H1 (cell line): Measurements from ENCODE around the gene CHST8. TPM values are rescaled to one million over a fixed set of nuclear protein-coding genes. Genes with fewer than 3 reads are reported as not detected.

ENCODE experiments used
- CTCF ChIA-PET: fragments of 300-600 bp; sonication (Branson Sonifier 250); formaldehyde crosslinking; loops from one replicate; lab custom pipeline; 2021; ENCODE audit not compliant: partially characterized antibody; lab: Charles Lee
- POLR2A ChIA-PET: fragments of 300-600 bp; sonication (Branson Sonifier 250); formaldehyde crosslinking; loops from one replicate; lab custom pipeline; 2021; ENCODE audit warnings: inconsistent platforms; ENCODE audit not compliant: partially characterized antibody; lab: Charles Lee
- DNase-seq, 2 experiments: peaks; one replicate each; pipeline versions ENCODE4 v3.0.0 to v3.0.0-alpha.2; 2010 to 2022; ENCODE audit warnings: low spot score in 2 of 2, low read depth in 1 of 2, mixed read lengths in 1 of 2
- FAIRE-seq: peaks from 2 replicates; lab custom pipeline; 2011; peaks lifted over from hg19 to GRCh38; lab: Jason Lieb, UNC
- H2AFZ ChIP-seq: 2 replicates; pipeline ENCODE4 v1.8.1; 2012; ENCODE audit warnings: low read length, inconsistent platforms
- H2AK5ac ChIP-seq: 2 replicates; pipeline ENCODE4 v1.6.1; 2013; ENCODE audit warnings: low read depth, low read length
- H2BK120ac ChIP-seq: replicated peaks from 2 replicates; pipeline ENCODE3; 2013; ENCODE audit warnings: low read depth, low read length, inconsistent platforms
- H2BK12ac ChIP-seq: 2 replicates; pipeline ENCODE4 v1.6.1; 2013; ENCODE audit warnings: low read depth, low read length
- H2BK15ac ChIP-seq: 2 replicates; pipeline ENCODE4 v1.6.1; 2013; ENCODE audit warnings: low read length
- H2BK20ac ChIP-seq: 2 replicates; pipeline ENCODE4 v1.6.1; 2013; ENCODE audit warnings: low read length
- H2BK5ac ChIP-seq: 2 replicates; pipeline ENCODE4 v1.6.1; 2013; ENCODE audit warnings: low read depth, low read length
- H3K14ac ChIP-seq: 2 replicates; pipeline ENCODE4 v1.6.1; 2013; ENCODE audit warnings: inconsistent platforms; ENCODE audit not compliant: insufficient read length
- H3K18ac ChIP-seq: 2 replicates; pipeline ENCODE4 v1.6.1; 2013; ENCODE audit warnings: low read length; ENCODE audit errors: extremely low read depth
- H3K23ac ChIP-seq: 2 replicates; pipeline ENCODE4 v1.6.1; 2013; ENCODE audit warnings: inconsistent platforms; ENCODE audit not compliant: insufficient read length
- H3K23me2 ChIP-seq: 2 replicates; pipeline ENCODE4 v1.6.1; 2013; ENCODE audit warnings: low read depth, low read length
- H3K27ac ChIP-seq: 2 replicates; pipeline ENCODE4 v1.6.1; 2011; ENCODE audit warnings: low read depth, low read length, inconsistent platforms
- H3K27me3 ChIP-seq, 4 experiments: replicated peaks in 1 of 4; 1 replicate in 1 of 4; 2 replicates in 3 of 4; pipeline versions ENCODE4 v1.6.1 to v1.8.1; 2011 to 2013; ENCODE audit warnings: low read length in 3 of 4, mild to moderate bottlenecking in 3 of 4, inconsistent platforms in 2 of 4, mixed read lengths in 2 of 4, moderate library complexity in 1 of 4; ENCODE audit not compliant: control insufficient read depth in 3 of 4, insufficient read depth in 3 of 4; ENCODE audit errors: extremely low read depth in 1 of 4
- H3K36me3 ChIP-seq, 4 experiments: 2 replicates each; pipeline versions ENCODE4 v1.6.1 to v1.8.1; 2011 to 2013; ENCODE audit warnings: mild to moderate bottlenecking in 4 of 4, low read length in 3 of 4, moderate library complexity in 2 of 4, control low read depth in 1 of 4, inconsistent platforms in 1 of 4; ENCODE audit not compliant: insufficient read depth in 4 of 4, control insufficient read depth in 2 of 4
- H3K4ac ChIP-seq: replicated peaks from 2 replicates; pipeline ENCODE3; 2013; ENCODE audit warnings: low read length, low read depth, mixed read lengths, inconsistent platforms; ENCODE audit not compliant: insufficient read length
- H3K4me1 ChIP-seq, 4 experiments: replicated peaks in 1 of 4; 1 replicate in 1 of 4; 2 replicates in 3 of 4; pipeline versions ENCODE4 v1.6.1 to v1.8.1; 2011 to 2013; ENCODE audit warnings: low read length in 3 of 4, inconsistent platforms in 2 of 4, mixed read lengths in 1 of 4; ENCODE audit not compliant: insufficient read depth in 4 of 4, control insufficient read depth in 3 of 4
- H3K4me2 ChIP-seq, 2 experiments: 2 replicates each; pipeline versions ENCODE4 v1.6.1 to v1.8.1; 2011 to 2013; ENCODE audit warnings: low read depth in 2 of 2, low read length in 2 of 2, control low read depth in 1 of 2, inconsistent platforms in 1 of 2, mild to moderate bottlenecking in 1 of 2; ENCODE audit not compliant: insufficient read depth in 1 of 2
- H3K4me3 ChIP-seq, 4 experiments: fragments of 200-600, 300-600 bp in 1 of 4; sonication (generic), shearing (Covaris generic), sonication (Bioruptor Twin) in 1 of 4; 2 replicates each; pipeline versions ENCODE4 v1.5.1 to v1.8.1; 2011 to 2016; ENCODE audit warnings: low read length in 4 of 4, low read depth in 3 of 4, control low read depth in 2 of 4, inconsistent platforms in 2 of 4, mild to moderate bottlenecking in 2 of 4, mixed read lengths in 1 of 4, moderate library complexity in 1 of 4; ENCODE audit not compliant: insufficient read depth in 2 of 4; ENCODE audit errors: extremely low read depth in 1 of 4
- H3K56ac ChIP-seq: replicated peaks from 2 replicates; pipeline ENCODE3; 2013; ENCODE audit warnings: low read depth, mild to moderate bottlenecking, mixed read lengths, low read length, inconsistent platforms; ENCODE audit not compliant: insufficient read length
- H3K79me1 ChIP-seq: 2 replicates; pipeline ENCODE4 v1.6.1; 2013; ENCODE audit warnings: low read depth, low read length, control low read depth
- H3K79me2 ChIP-seq, 2 experiments: 2 replicates each; pipeline versions ENCODE4 v1.6.1 to v1.8.1; 2012 to 2013; ENCODE audit warnings: low read length in 2 of 2, mild to moderate bottlenecking in 2 of 2, inconsistent platforms in 1 of 2; ENCODE audit not compliant: insufficient read depth in 2 of 2, control insufficient read depth in 1 of 2
- H3K9ac ChIP-seq, 4 experiments: replicated peaks in 1 of 4; 1 replicate in 1 of 4; 2 replicates in 3 of 4; pipeline versions ENCODE4 v1.6.1 to v1.8.1; 2011 to 2013; ENCODE audit warnings: low read depth in 3 of 4, low read length in 3 of 4, control low read depth in 2 of 4, mild to moderate bottlenecking in 2 of 4, moderate library complexity in 2 of 4, inconsistent platforms in 1 of 4; ENCODE audit errors: extremely low read depth in 1 of 4
- H3K9me3 ChIP-seq, 2 experiments: 2 replicates each; pipeline versions ENCODE4 v1.6.1 to v1.8.1; 2012 to 2013; ENCODE audit warnings: mild to moderate bottlenecking in 2 of 2, moderate library complexity in 2 of 2, control low read depth in 1 of 2, inconsistent platforms in 1 of 2, low read depth in 1 of 2, low read length in 1 of 2, mixed read lengths in 1 of 2; ENCODE audit not compliant: insufficient read depth in 2 of 2
- H4K20me1 ChIP-seq, 2 experiments: replicated peaks in 1 of 2; 2 replicates each; pipeline versions ENCODE3 to v1.8.1; 2011 to 2013; ENCODE audit warnings: inconsistent platforms in 2 of 2, low read length in 2 of 2, mild to moderate bottlenecking in 1 of 2; ENCODE audit not compliant: insufficient read depth in 2 of 2, control insufficient read depth in 1 of 2
- H4K5ac ChIP-seq: 2 replicates; pipeline ENCODE4 v1.6.1; 2013; ENCODE audit warnings: low read length, low read depth, mixed read lengths, inconsistent platforms; ENCODE audit not compliant: insufficient read length
- H4K8ac ChIP-seq: 2 replicates; pipeline ENCODE4 v1.8.0; 2013; ENCODE audit warnings: mild to moderate bottlenecking, moderate library complexity, low read length, inconsistent platforms; ENCODE audit not compliant: insufficient read depth; ENCODE audit errors: extremely low read depth
- H4K91ac ChIP-seq: replicated peaks from 2 replicates; pipeline ENCODE3; 2013; ENCODE audit warnings: low read length, mixed read lengths, inconsistent platforms; ENCODE audit not compliant: insufficient read length
- ASH2L ChIP-seq: fragments of 200-600, 300-600 bp; sonication (generic); IDR thresholded peaks from one replicate; pipeline ENCODE4 v1.7.1; 2017; ENCODE audit warnings: low read length
- CBX8 ChIP-seq: fragments of 300-800, 300-1000 bp; sonication (generic); IDR thresholded peaks from 2 replicates; pipeline ENCODE4 v1.7.1; 2016; ENCODE audit warnings: low read depth, low read length, borderline replicate concordance
- CHD1 ChIP-seq: IDR thresholded peaks from 2 replicates; pipeline ENCODE4 v1.6.1; 2012; ENCODE audit warnings: low read depth, low read length, improper control_type of control experiment
- CHD2 ChIP-seq: IDR thresholded peaks from 2 replicates; pipeline ENCODE4 v1.6.1; 2012; ENCODE audit warnings: low read length, improper control_type of control experiment
- JUND ChIP-seq: IDR thresholded peaks from 2 replicates; pipeline ENCODE4 v1.6.1; 2011; ENCODE audit warnings: mild to moderate bottlenecking, improper control_type of control experiment, low read length
- KDM5A ChIP-seq: fragments of 200-600 bp; IDR thresholded peaks from 2 replicates; pipeline ENCODE4 v1.7.1; 2012; ENCODE audit warnings: mild to moderate bottlenecking, low read length, inconsistent platforms, mixed read lengths
- SIX5 ChIP-seq: IDR thresholded peaks from 2 replicates; pipeline ENCODE4 v1.6.1; 2011; ENCODE audit warnings: mild to moderate bottlenecking, low read depth, low read length
- SUZ12 ChIP-seq: fragments of 200-600 bp; sonication (generic); IDR thresholded peaks from 2 replicates; pipeline ENCODE4 v1.6.1; 2012; ENCODE audit warnings: mild to moderate bottlenecking, inconsistent platforms, low read length, moderate library complexity, mixed read lengths
- TCF12 ChIP-seq: IDR thresholded peaks from 2 replicates; pipeline ENCODE4 v1.6.1; 2011; ENCODE audit warnings: low read depth, mild to moderate bottlenecking, low read length
- WGBS, 2 experiments: shearing (Covaris generic) in 1 of 2; methylation state at CpG; one replicate each; pipeline versions ENCODE4 v1.1.6 to v1.1.7; 2013 to 2015; ENCODE audit warnings: low lambda C conversion rate in 2 of 2, mixed read lengths in 2 of 2, inconsistent platforms in 1 of 2, low coverage in 1 of 2, missing lambda C conversion rate in 1 of 2; ENCODE audit not compliant: insufficient replicate concordance in 2 of 2, insufficient coverage in 1 of 2, insufficient read length in 1 of 2; ENCODE audit errors: extremely low coverage in 1 of 2, missing lambda C conversion rate in 1 of 2; 5-methylcytosine and 5-hydroxymethylcytosine counted together
- polyA plus RNA-seq, 7 experiments: library from polyadenylated mRNA; depleted of rRNA in 3 of 7; stranded (reverse) in 5 of 7; unstranded in 2 of 7; fragments of >200 nt in 5 of 7; fragments of 200-250 nt in 2 of 7; gene quantifications; 1 replicate in 5 of 7; 2 replicates in 1 of 7; 4 replicates in 1 of 7; pipeline versions ENCODE4 v1.2.1 to v1.2.3, GENCODE V29; 2011 to 2013; ENCODE audit warnings: missing spikeins in 2 of 7, mixed read lengths in 2 of 7
- total RNA-seq: library from RNA; stranded (reverse); fragmentation: NEBNext Ultra II Directional; extraction: Animal tissue kit (Norgen Biotek cat#: 25700); gene quantifications from 2 replicates; pipeline ENCODE4 v1.2.1, GENCODE V29; 2021
- TF ChIP-seq, protein P1 (sequence below), 3 experiments: IDR thresholded peaks; 1 replicate in 2 of 3; 2 replicates in 1 of 3; pipeline versions ENCODE4 v1.5.1 to v1.6.1; 2011; ENCODE audit warnings: low read length in 3 of 3, mild to moderate bottlenecking in 3 of 3, inconsistent platforms in 2 of 3, low read depth in 1 of 3, moderate library complexity in 1 of 3; ENCODE audit not compliant: insufficient read depth in 1 of 3; ENCODE audit errors: control extremely low read depth in 1 of 3
- TF ChIP-seq, protein P2 (sequence below): IDR thresholded peaks from 2 replicates; pipeline ENCODE4 v1.6.1; 2012; ENCODE audit warnings: inconsistent platforms

CHST8 gene
- total and polyA plus RNA-seq, 2 of the 8 experiments (the other 6 are each of a cell fraction or from before 2014, with no cell fraction given) = 10.8 to 28.2 TPM

GRCh38 chr19:33705090-33705847 lies 83.5 kb downstream of the CHST8 start:
- no peak overlapping the region for H3K4ac ChIP-seq
- DNase-seq (no peak), FAIRE-seq (no peak)
- no peak overlapping the region for H4K91ac ChIP-seq
- H3K27me3 ChIP-seq = no peaks in the 10 kb centered on the region
- H3K36me3 ChIP-seq = no peaks in the 10 kb centered on the region
- WGBS, 2 experiments = 89% methylated on average over 10 of the region's 11 CpGs; no CpG with 5 or more reads in 1 of the 2 experiments
- ChIA-PET POLR2A (no interaction called here), CTCF (interaction anchor here (0.7 to 2.1 kb wide), 9 partner anchors 10 to 289 kb away, joined by 3 to 6 read pairs (median 3); no protein-coding TSS in a partner anchor)
- H4K5ac ChIP-seq = no peak overlapping the region
- H4K8ac ChIP-seq = no peak overlapping the region; the same call in 1 of the 2 replicates
- H2BK5ac ChIP-seq = no peak overlapping the region
- H2AFZ ChIP-seq = no peak overlapping the region
- H3K14ac ChIP-seq = no peak overlapping the region
- H3K4me2 ChIP-seq = no peak overlapping the region
- H3K18ac ChIP-seq = no peak overlapping the region
- no peak overlapping the region for H3K27ac ChIP-seq
- no peak overlapping the region for H3K23ac ChIP-seq
- H3K9ac ChIP-seq = no peak overlapping the region
- peaks cover 0 to 3% of the 10 kb centered on the region in 2 experiments for H4K20me1 ChIP-seq
- no peaks in the 10 kb centered on the region for H3K23me2 ChIP-seq
- no peak overlapping the region for H2AK5ac ChIP-seq
- H3K79me1 ChIP-seq = no peaks in the 10 kb centered on the region; the same call in 1 of the 2 replicates
- H3K79me2 ChIP-seq = no peaks in the 10 kb centered on the region
- no peak overlapping the region for H2BK15ac ChIP-seq
- no peak overlapping the region for H2BK20ac ChIP-seq
- peaks cover 0 to 8% (median 3%) of the 10 kb centered on the region in 4 experiments; a peak in 6 of 7 replicates for H3K4me1 ChIP-seq
- H2BK12ac ChIP-seq = no peak overlapping the region
- H3K9me3 ChIP-seq = no peaks in the 10 kb centered on the region
- no peak overlapping the region for H2BK120ac ChIP-seq
- H3K4me3 ChIP-seq = no peak overlapping the region
- no peak overlapping the region for H3K56ac ChIP-seq
- TF ChIP-seq KDM5A (no peak), CHD2 (no peak), SUZ12 (no peak), ASH2L (no peak), CBX8 (no peak), JUND (no peak), CHD1 (no peak), TCF12 (no peak), SIX5 (no peak)
- TF ChIP-seq, protein P1, sequence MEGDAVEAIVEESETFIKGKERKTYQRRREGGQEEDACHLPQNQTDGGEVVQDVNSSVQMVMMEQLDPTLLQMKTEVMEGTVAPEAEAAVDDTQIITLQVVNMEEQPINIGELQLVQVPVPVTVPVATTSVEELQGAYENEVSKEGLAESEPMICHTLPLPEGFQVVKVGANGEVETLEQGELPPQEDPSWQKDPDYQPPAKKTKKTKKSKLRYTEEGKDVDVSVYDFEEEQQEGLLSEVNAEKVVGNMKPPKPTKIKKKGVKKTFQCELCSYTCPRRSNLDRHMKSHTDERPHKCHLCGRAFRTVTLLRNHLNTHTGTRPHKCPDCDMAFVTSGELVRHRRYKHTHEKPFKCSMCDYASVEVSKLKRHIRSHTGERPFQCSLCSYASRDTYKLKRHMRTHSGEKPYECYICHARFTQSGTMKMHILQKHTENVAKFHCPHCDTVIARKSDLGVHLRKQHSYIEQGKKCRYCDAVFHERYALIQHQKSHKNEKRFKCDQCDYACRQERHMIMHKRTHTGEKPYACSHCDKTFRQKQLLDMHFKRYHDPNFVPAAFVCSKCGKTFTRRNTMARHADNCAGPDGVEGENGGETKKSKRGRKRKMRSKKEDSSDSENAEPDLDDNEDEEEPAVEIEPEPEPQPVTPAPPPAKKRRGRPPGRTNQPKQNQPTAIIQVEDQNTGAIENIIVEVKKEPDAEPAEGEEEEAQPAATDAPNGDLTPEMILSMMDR (IDR thresholded peaks at IDR 0.05; ENCODE audit: control extremely low read depth in 1 of 3, insufficient read depth in 1 of 3, low read depth in 1 of 3, low read length in 3 of 3) = peak; percentile 46 to 61 (median 58)
- TF ChIP-seq, protein P2, sequence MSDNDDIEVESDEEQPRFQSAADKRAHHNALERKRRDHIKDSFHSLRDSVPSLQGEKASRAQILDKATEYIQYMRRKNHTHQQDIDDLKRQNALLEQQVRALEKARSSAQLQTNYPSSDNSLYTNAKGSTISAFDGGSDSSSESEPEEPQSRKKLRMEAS = no peak
